ENCODE measurements around the gene RHBDL1. TPM values are rescaled to one million over a fixed set of nuclear protein-coding genes. Genes with fewer than 3 reads are reported as not detected.

The RHBDL1 gene
- total RNA-seq, 1 experiment from 2014 or later = 12.7 TPM

- POLR2A ChIA-PET = no interaction called here
- H3K27me3 ChIP-seq (ENCODE audit: insufficient read depth, low read length) = no peaks in the 10 kb centered on the region
- H3K4me2 ChIP-seq (ENCODE audit: low read length) = no peak overlapping the region
- no peaks in the 10 kb centered on the region for H3K9me2 ChIP-seq (ENCODE audit: insufficient read depth)
- RAD21 ChIA-PET (ENCODE audit: low non-redundant PET in 1 of 2, low total read pairs in 2 of 2, uncharacterized antibody in 2 of 2, unreplicated experiment in 2 of 2) = no interaction called here
- H3K79me2 ChIP-seq (ENCODE audit: insufficient read depth, low read length) = peaks cover 11% of the 10 kb centered on the region
- H3K36me3 ChIP-seq (ENCODE audit: control insufficient read depth in 1 of 2, insufficient read depth in 2 of 2, low read length in 2 of 2) = no peaks in the 10 kb centered on the region
- H3K4me3 ChIP-seq (replicated peaks in 1 of 2; ENCODE audit: low read depth in 1 of 2, low read length in 2 of 2) = no peak overlapping the region
- no peak for TF ChIP-seq ELF1 (IDR thresholded peaks at IDR 0.05; ENCODE audit: borderline replicate concordance, low read depth)
- TF ChIP-seq RAD21 (IDR thresholded peaks at IDR 0.05; ENCODE audit: low read depth) = no peak
- no peak for TF ChIP-seq ZNF274 (IDR thresholded peaks at IDR 0.05; ENCODE audit: low read depth, low read length)
- no peak for TF ChIP-seq SIN3A (IDR thresholded peaks at IDR 0.05; ENCODE audit: low read depth)
- no peak for TF ChIP-seq EZH2 (IDR thresholded peaks at IDR 0.05)
- no peak for TF ChIP-seq CEBPB (IDR thresholded peaks at IDR 0.05; ENCODE audit: low read depth)
- no peak for TF ChIP-seq CBX3 (IDR thresholded peaks at IDR 0.05; ENCODE audit: low read depth)
- no peak for TF ChIP-seq EZH2phosphoT487 (IDR thresholded peaks at IDR 0.05; ENCODE audit: borderline replicate concordance)
- no peak for TF ChIP-seq CTCF (IDR thresholded peaks at IDR 0.05 in 2 of 3, conservative IDR thresholded peaks at IDR 0.05 in 1 of 3; ENCODE audit: borderline replicate concordance in 1 of 3, insufficient read depth in 1 of 3, low read depth in 2 of 3, low read length in 2 of 3)
- no peak for TF ChIP-seq TCF7L2 (IDR thresholded peaks at IDR 0.05; ENCODE audit: borderline replicate concordance, extremely low read depth, insufficient read depth, insufficient read length)
- no peak for TF ChIP-seq SRF (IDR thresholded peaks at IDR 0.05; ENCODE audit: low read depth)
- no peak overlapping the region for H3K9ac ChIP-seq (ENCODE audit: low read length)
- no peaks in the 10 kb centered on the region for H4K20me1 ChIP-seq (ENCODE audit: insufficient read depth)
- ATAC-seq = no peak
- H3K27ac ChIP-seq (ENCODE audit: low read depth, low read length) = no peak overlapping the region
- H2AFZ ChIP-seq (ENCODE audit: low read depth, low read length, poor library complexity, severe bottlenecking) = no peak overlapping the region
- CTCF ChIA-PET = no interaction called here
- peaks cover 10 to 52% of the 10 kb centered on the region in 2 experiments for H3K4me1 ChIP-seq (ENCODE audit: control insufficient read depth in 1 of 2, insufficient read depth in 2 of 2, low read length in 2 of 2)
- no peaks in the 10 kb centered on the region for H3K9me3 ChIP-seq (ENCODE audit: control insufficient read depth in 1 of 2, insufficient read depth in 1 of 2, low read depth in 1 of 2, low read length in 2 of 2)
- no TSS peak for BruUV-seq (replicated peaks)
- intact Hi-C loops (cut with micrococcal nuclease) = no loop called here
- DNase-seq (ENCODE audit: low read depth, low spot score) = no peak
Observed at GRCh38 chr16:708959-709358, 33.5 kb downstream of the RHBDL1 start.

Data from HCT116 (cell line).